Activated CD4-positive, alpha-beta T cell treated with anti-CD3 and anti-CD28 coated beads, Interleukin-2, amount 10 ng/mL, durations not matched to agents 7 days and 5 days (primary cell): ENCODE measurements around the gene AGAP2. TPM values are rescaled to one million over a fixed set of nuclear protein-coding genes. Genes with fewer than 3 reads are reported as not detected.

Experiments used
- CTCF ChIA-PET: fragments of 350-600 bp; sonication (Branson Sonifier 250); formaldehyde crosslinking; loops from one replicate; lab custom pipeline; 2021; ENCODE audit warnings: antibody characterized with exemption; lab: Charles Lee
- POLR2A ChIA-PET: fragments of 350-600 bp; sonication (Branson Sonifier 250); formaldehyde crosslinking; loops from one replicate; lab custom pipeline; 2021; ENCODE audit warnings: antibody characterized with exemption; lab: Charles Lee
- DNase-seq: peaks from one replicate; pipeline ENCODE4 v3.0.0-alpha.2; 2020
- H3K27ac Mint-ChIP-seq: one replicate; pipeline ENCODE4 v1.8.0; 2021; ENCODE audit warnings: mild to moderate bottlenecking, moderate library complexity, mixed read lengths
- H3K27me3 Mint-ChIP-seq: one replicate; pipeline ENCODE4 v1.8.0; 2021; ENCODE audit warnings: mixed read lengths
- H3K36me3 Mint-ChIP-seq: one replicate; pipeline ENCODE4 v1.8.0; 2021; ENCODE audit warnings: low read depth, mixed read lengths
- H3K4me1 Mint-ChIP-seq: one replicate; pipeline ENCODE4 v1.8.0; 2021; ENCODE audit warnings: mixed read lengths
- H3K4me3 Mint-ChIP-seq: one replicate; pipeline ENCODE4 v1.8.0; 2021; ENCODE audit warnings: mild to moderate bottlenecking, moderate library complexity, mixed read lengths
- H3K9me3 Mint-ChIP-seq: one replicate; pipeline ENCODE4 v1.8.0; 2021; ENCODE audit warnings: mixed read lengths
- total RNA-seq, 2 experiments: library from RNA; stranded (reverse); gene quantifications; one replicate each; pipeline ENCODE4 v1.2.3, GENCODE V29; 2021

AGAP2 gene
- total RNA-seq, 2 experiments from 2014 or later: 72.6 to 73.3 TPM

GRCh38 chr12:57765698-57766463 is 27.3 kb upstream of the AGAP2 start:
- ChIA-PET CTCF (interaction anchor here (0.6 to 5.8 kb wide), 10 partner anchors 9 to 307 kb away, joined by 3 to 56 read pairs (median 3); partner anchors contain the start of genes MARCHF9 and TSFM), POLR2A (no interaction called here)
- Mint-ChIP-seq H3K4me1 (peaks cover 39% of the 10 kb centered on the region), H3K27me3 (peaks cover 17% of the 10 kb centered on the region), H3K4me3 (peak overlapping the region; percentile 77), H3K9me3 (no peaks in the 10 kb centered on the region), H3K36me3 (peaks cover 11% of the 10 kb centered on the region), H3K27ac (no peak overlapping the region)
- no peak for DNase-seq

GRCh38 chr12:57765003-57765697 is 26.6 kb upstream of the AGAP2 start:
- CTCF ChIA-PET: interaction anchor here (0.6 to 5.8 kb wide), 11 partner anchors 9 to 306 kb away, joined by 3 to 56 read pairs (median 3); partner anchors contain the start of genes CDK4, MARCHF9, TSFM and TSPAN31
- H3K36me3 Mint-ChIP-seq: peaks cover 11% of the 10 kb centered on the region
- H3K4me1 Mint-ChIP-seq: peaks cover 33% of the 10 kb centered on the region
- H3K27me3 Mint-ChIP-seq: peaks cover 17% of the 10 kb centered on the region
- POLR2A ChIA-PET: no interaction called here
- no peaks in the 10 kb centered on the region for H3K9me3 Mint-ChIP-seq
- peak overlapping the region; percentile 65 for H3K27ac Mint-ChIP-seq
- peak; percentile 49 for DNase-seq
- H3K4me3 Mint-ChIP-seq: peak overlapping the region; percentile 77

GRCh38 chr12:57764662-57765002 is 26.1 kb upstream of the AGAP2 start:
- CTCF ChIA-PET: interaction anchor here (1.0 to 5.8 kb wide), 7 partner anchors 9 to 139 kb away, joined by 3 to 56 read pairs (median 4); partner anchors contain the start of genes CDK4, MARCHF9, TSFM and TSPAN31
- H3K36me3 Mint-ChIP-seq: peaks cover 11% of the 10 kb centered on the region
- H3K27ac Mint-ChIP-seq: peak overlapping the region; percentile 65
- H3K4me1 Mint-ChIP-seq: peaks cover 32% of the 10 kb centered on the region
- H3K4me3 Mint-ChIP-seq: peak overlapping the region; percentile 77
- POLR2A ChIA-PET: no interaction called here
- no peaks in the 10 kb centered on the region for H3K9me3 Mint-ChIP-seq
- peaks cover 17% of the 10 kb centered on the region for H3K27me3 Mint-ChIP-seq
- DNase-seq: no peak

GRCh38 chr12:57763881-57764661 is 25.5 kb upstream of the AGAP2 start:
- CTCF ChIA-PET: interaction anchor here (1.0 to 5.8 kb wide), 7 partner anchors 8 to 142 kb away, joined by 3 to 56 read pairs (median 4); partner anchors contain the start of genes CDK4, MARCHF9, TSFM and TSPAN31
- Mint-ChIP-seq H3K36me3 (peaks cover 13% of the 10 kb centered on the region), H3K27ac (peak overlapping the region; percentile 65), H3K9me3 (no peaks in the 10 kb centered on the region), H3K4me3 (peak overlapping the region; percentile 77), H3K27me3 (peaks cover 17% of the 10 kb centered on the region), H3K4me1 (peaks cover 36% of the 10 kb centered on the region)
- DNase-seq: no peak
- POLR2A ChIA-PET: no interaction called here

GRCh38 chr12:57762463-57762862 is 23.9 kb upstream of the AGAP2 start:
- POLR2A ChIA-PET: no interaction called here
- DNase-seq: no peak
- peaks cover 39% of the 10 kb centered on the region for H3K4me1 Mint-ChIP-seq
- H3K36me3 Mint-ChIP-seq: peaks cover 14% of the 10 kb centered on the region
- CTCF ChIA-PET: interaction anchor here (0.6 to 1.2 kb wide), 3 partner anchors 10 to 103 kb away, joined by 3 to 5 read pairs (median 3); partner anchors contain the start of genes EEF1AKMT3 and METTL1
- H3K27me3 Mint-ChIP-seq: peaks cover 17% of the 10 kb centered on the region
- no peak overlapping the region for H3K4me3 Mint-ChIP-seq
- H3K27ac Mint-ChIP-seq: no peak overlapping the region
- H3K9me3 Mint-ChIP-seq: no peaks in the 10 kb centered on the region

GRCh38 chr12:57761391-57761998 is 23.0 kb upstream of the AGAP2 start:
- peaks cover 15% of the 10 kb centered on the region for H3K27me3 Mint-ChIP-seq
- H3K4me3 Mint-ChIP-seq: no peak overlapping the region
- no peak overlapping the region for H3K27ac Mint-ChIP-seq
- H3K9me3 Mint-ChIP-seq: no peaks in the 10 kb centered on the region
- ChIA-PET CTCF (interaction anchor here (1.1 to 1.2 kb wide), 2 partner anchors 17 to 104 kb away, joined by 3 read pairs; partner anchors contain the start of gene TSPAN31), POLR2A (no interaction called here)
- H3K36me3 Mint-ChIP-seq: peaks cover 20% of the 10 kb centered on the region
- H3K4me1 Mint-ChIP-seq: peaks cover 41% of the 10 kb centered on the region
- no peak for DNase-seq

- ChIA-PET POLR2A (no interaction called here), CTCF (interaction anchor here (1.3 to 2.3 kb wide), 5 partner anchors 10 to 302 kb away, joined by 3 to 7 read pairs (median 4); partner anchors contain the start of gene TSFM)
- Mint-ChIP-seq H3K27ac (no peak overlapping the region), H3K4me3 (no peak overlapping the region), H3K36me3 (peaks cover 20% of the 10 kb centered on the region), H3K4me1 (peaks cover 37% of the 10 kb centered on the region), H3K27me3 (peaks cover 10% of the 10 kb centered on the region), H3K9me3 (no peaks in the 10 kb centered on the region)
- no peak for DNase-seq
These were observed 21.9 kb upstream of the AGAP2 start for GRCh38 chr12:57760347-57760982.

GRCh38 chr12:57759360-57759980 is 20.9 kb upstream of the AGAP2 start:
- CTCF ChIA-PET: interaction anchor here (0.6 to 2.3 kb wide), 12 partner anchors 8 to 301 kb away, joined by 3 to 12 read pairs (median 3); partner anchors contain the start of genes CYP27B1 and TSFM
- Mint-ChIP-seq H3K4me1 (peaks cover 29% of the 10 kb centered on the region), H3K27me3 (peaks cover 6% of the 10 kb centered on the region), H3K4me3 (no peak overlapping the region), H3K9me3 (no peaks in the 10 kb centered on the region), H3K36me3 (peaks cover 20% of the 10 kb centered on the region), H3K27ac (no peak overlapping the region)
- DNase-seq: peak; percentile 61
- POLR2A ChIA-PET: no interaction called here

- POLR2A ChIA-PET: no interaction called here
- CTCF ChIA-PET: interaction anchor here (0.8 to 2.3 kb wide), 10 partner anchors 9 to 146 kb away, joined by 3 to 12 read pairs (median 3); partner anchors contain the start of genes CYP27B1 and TSFM
- H3K4me1 Mint-ChIP-seq: peaks cover 33% of the 10 kb centered on the region
- peaks cover 2% of the 10 kb centered on the region for H3K27me3 Mint-ChIP-seq
- no peaks in the 10 kb centered on the region for H3K9me3 Mint-ChIP-seq
- no peak overlapping the region for H3K27ac Mint-ChIP-seq
- H3K36me3 Mint-ChIP-seq: peaks cover 20% of the 10 kb centered on the region
- DNase-seq: no peak
- no peak overlapping the region for H3K4me3 Mint-ChIP-seq
These were observed 20.2 kb upstream of the AGAP2 start for GRCh38 chr12:57758552-57759359.

- peaks cover 17% of the 10 kb centered on the region for H3K36me3 Mint-ChIP-seq
- no peak for DNase-seq
- no peaks in the 10 kb centered on the region for H3K27me3 Mint-ChIP-seq
- ChIA-PET CTCF (interaction anchor here (1.3 to 3.9 kb wide), 3 partner anchors 8 to 80 kb away, joined by 3 to 56 read pairs (median 4); partner anchors contain the start of gene CYP27B1), POLR2A (no interaction called here)
- H3K4me3 Mint-ChIP-seq: no peak overlapping the region
- no peaks in the 10 kb centered on the region for H3K9me3 Mint-ChIP-seq
- peaks cover 41% of the 10 kb centered on the region for H3K4me1 Mint-ChIP-seq
- no peak overlapping the region for H3K27ac Mint-ChIP-seq
These were observed 19.2 kb upstream of the AGAP2 start for GRCh38 chr12:57757771-57758170.
